Lung (tissue), 12 donors: ENCODE data around the gene LGALS4. TPM values are rescaled to one million over a fixed set of nuclear protein-coding genes. Genes with fewer than 3 reads are reported as not detected.

Experiments
- ATAC-seq: fragments of 200-7000 bp; cut with Tn5 transposase; one replicate; pipeline ENCODE4 v1.9.1; 2020; ENCODE audit warnings: moderate number of reproducible peaks; ENCODE audit not compliant: insufficient read depth, low FRiP score
- DNase-seq, 3 donors: peaks; one replicate each; pipeline ENCODE4 v3.0.0-alpha.2; 2013 to 2017
- H3K27ac ChIP-seq, 2 donors: one replicate each; pipeline ENCODE4 v1.5.1; 2013; ENCODE audit warnings: mild to moderate bottlenecking in 2 of 2, moderate library complexity in 2 of 2, control low read depth in 1 of 2, inconsistent platforms in 1 of 2, low read depth in 1 of 2, low read length in 1 of 2
- H3K27me3 ChIP-seq, 3 donors: one replicate each; pipeline ENCODE4 v1.5.1; 2013; ENCODE audit warnings: low read length in 2 of 3; ENCODE audit not compliant: control insufficient read depth in 3 of 3, insufficient read depth in 3 of 3
- H3K36me3 ChIP-seq, 4 donors: one replicate each; pipeline ENCODE4 v1.5.1; 2013; ENCODE audit warnings: low read length in 4 of 4, mild to moderate bottlenecking in 1 of 4, moderate library complexity in 1 of 4; ENCODE audit not compliant: control insufficient read depth in 4 of 4, insufficient read depth in 4 of 4
- H3K4me1 ChIP-seq, 5 donors: one replicate each; pipeline ENCODE4 v1.5.1; 2013; ENCODE audit warnings: low read length in 5 of 5, mild to moderate bottlenecking in 2 of 5, moderate library complexity in 1 of 5; ENCODE audit not compliant: control insufficient read depth in 5 of 5, insufficient read depth in 5 of 5
- H3K4me3 ChIP-seq: one replicate; pipeline ENCODE4 v1.5.1; 2013; ENCODE audit warnings: mild to moderate bottlenecking, control low read depth, moderate library complexity
- H3K9ac ChIP-seq, 2 donors: one replicate each; pipeline ENCODE4 v1.5.1; 2013; ENCODE audit warnings: low read length in 2 of 2, control low read depth in 1 of 2; ENCODE audit not compliant: insufficient read depth in 1 of 2
- H3K9me3 ChIP-seq, 4 donors: one replicate each; pipeline ENCODE4 v1.5.1; 2013; ENCODE audit warnings: low read length in 3 of 4, mild to moderate bottlenecking in 1 of 4, moderate library complexity in 1 of 4; ENCODE audit not compliant: control insufficient read depth in 4 of 4, insufficient read depth in 3 of 4
- CTCF ChIP-seq: IDR thresholded peaks from 2 replicates; pipeline ENCODE4 v1.5.1; 2012; ENCODE audit warnings: mild to moderate bottlenecking; ENCODE audit errors: control extremely low read depth, extremely low read depth
- WGBS, 2 donors: extraction: QIAGEN DNeasy Blood & Tissue Kit; methylation state at CpG; one replicate each; pipeline ENCODE4 v1.1.7; 2013; 5-methylcytosine and 5-hydroxymethylcytosine counted together
- polyA plus RNA-seq, 2 donors: library from polyadenylated mRNA; stranded (reverse); fragments of 200-250 nt; gene quantifications; one replicate each; pipeline ENCODE4 v1.2.1, GENCODE V29; 2013
- total RNA-seq, 2 donors: library from RNA; depleted of rRNA in 1 of 2; stranded (reverse); fragments of >200 nt in 1 of 2; gene quantifications; one replicate each; pipeline ENCODE4 v1.2.1, GENCODE V29; 2014 to 2021
- donor health status: control.
- donor health status: control.
- donor health status: Bipolar disorder and iron deficiency.
- donor health status: healthy.
- donor health status: DM: yes; HTN: yes; CAD: no.

Gene LGALS4
- total and polyA plus RNA-seq, 4 donors = 0.39 to 4.1 (median 2.6) TPM

GRCh38 chr19:38838208-38838985 is 25.7 kb upstream of the LGALS4 start:
- Histone ChIP-seq H3K27me3 (no peaks in the 10 kb centered on the region), H3K36me3 (peaks cover 62 to 73% (median 65%) of the 10 kb centered on the region in 4 donors), H3K9ac (peak overlapping the region in 1 of 2 donors; percentile 32), H3K4me1 (peaks cover 0 to 48% (median 25%) of the 10 kb centered on the region in 5 donors), H3K9me3 (no peaks in the 10 kb centered on the region), H3K4me3 (no peak overlapping the region), H3K27ac (peak overlapping the region in 1 of 2 donors; percentile 41)
- ATAC-seq (no peak), DNase-seq (no peak)
- 80 to 86% methylated on average over 18 to 19 of the region's 19 CpGs for WGBS, 2 donors
- no peak for TF ChIP-seq CTCF

GRCh38 chr19:38837656-38838121 is 24.9 kb upstream of the LGALS4 start:
- peaks cover 56 to 66% (median 58%) of the 10 kb centered on the region in 4 donors for H3K36me3 ChIP-seq
- peaks cover 0 to 48% (median 27%) of the 10 kb centered on the region in 5 donors for H3K4me1 ChIP-seq
- peak overlapping the region in 1 of 2 donors; percentile 41 for H3K27ac ChIP-seq
- H3K27me3 ChIP-seq = no peaks in the 10 kb centered on the region
- H3K9ac ChIP-seq = peak overlapping the region in 1 of 2 donors; percentile 7
- WGBS, 2 donors = 74 to 91% methylated on average over 7 of the region's 7 CpGs
- no peak for TF ChIP-seq CTCF
- DNase-seq (no peak), ATAC-seq (no peak)
- H3K9me3 ChIP-seq = no peaks in the 10 kb centered on the region
- H3K4me3 ChIP-seq = no peak overlapping the region

GRCh38 chr19:38836983-38837626 is 24.4 kb upstream of the LGALS4 start:
- Histone ChIP-seq H3K4me1 (peaks cover 0 to 54% (median 33%) of the 10 kb centered on the region in 5 donors), H3K9ac (no peak overlapping the region), H3K36me3 (peaks cover 51 to 60% (median 53%) of the 10 kb centered on the region in 4 donors), H3K27me3 (no peaks in the 10 kb centered on the region), H3K9me3 (no peaks in the 10 kb centered on the region), H3K27ac (peak overlapping the region in 1 of 2 donors; percentile 2), H3K4me3 (no peak overlapping the region)
- DNase-seq (no peak), ATAC-seq (no peak)
- WGBS, 2 donors = 87 to 90% methylated on average over 6 of the region's 6 CpGs
- no peak for TF ChIP-seq CTCF
